Gastroesophageal sphincter (tissue), 4 donors: Measurements from ENCODE around the gene MXRA7. TPM values are rescaled to one million over a fixed set of nuclear protein-coding genes. Genes with fewer than 3 reads are reported as not detected.

Experiments
- ATAC-seq: fragments of 150-250 bp; one replicate; pipeline ENCODE4 v1.9.1; 2016; ENCODE audit warnings: mild to moderate bottlenecking, moderate library complexity
- H3K27ac ChIP-seq, 4 donors: fragments of 200-600 bp; sonication (generic) in 3 of 4; 1 replicate in 3 of 4; 2 replicates in 1 of 4; pipeline ENCODE4 v1.5.1; 2016 to 2019
- H3K27me3 ChIP-seq: fragments of 200-600 bp; sonication (generic); one replicate; pipeline ENCODE4 v1.5.1; 2019
- H3K36me3 ChIP-seq, 2 donors: fragments of 200-600 bp; sonication (generic); one replicate each; pipeline ENCODE4 v1.5.1; 2019; ENCODE audit warnings: control low read depth in 1 of 2
- H3K4me1 ChIP-seq, 3 donors: fragments of 200-600 bp; sonication (generic); 1 replicate in 2 of 3; 2 replicates in 1 of 3; pipeline ENCODE4 v1.5.1; 2016 to 2019; ENCODE audit warnings: control low read depth in 2 of 3
- H3K4me3 ChIP-seq, 2 donors: fragments of 200-600 bp; sonication (generic); one replicate each; pipeline ENCODE4 v1.5.1; 2019; ENCODE audit warnings: mild to moderate bottlenecking in 1 of 2, moderate library complexity in 1 of 2
- H3K9me3 ChIP-seq, 3 donors: fragments of 200-600 bp; sonication (generic); one replicate each; pipeline ENCODE4 v1.5.1; 2017 to 2019; ENCODE audit warnings: control low read depth in 2 of 3
- EP300 ChIP-seq: sonication (generic); formaldehyde crosslinking; IDR thresholded peaks from one replicate; pipeline ENCODE4 v1.6.1; 2017; ENCODE audit warnings: antibody characterized with exemption, mild to moderate bottlenecking
- POLR2A ChIP-seq, 2 donors: fragments of 450-650 bp; IDR thresholded peaks; one replicate each; pipeline ENCODE4 v1.6.1; 2017; ENCODE audit warnings: antibody characterized with exemption in 2 of 2, mild to moderate bottlenecking in 2 of 2, moderate library complexity in 1 of 2
- POLR2AphosphoS5 ChIP-seq: sonication (generic); formaldehyde crosslinking; IDR thresholded peaks from one replicate; pipeline ENCODE4 v1.6.1; 2017; ENCODE audit warnings: antibody characterized with exemption
- WGBS, 2 donors: methylation state at CpG; one replicate each; pipeline ENCODE4 v1.1.5; 2018; ENCODE audit warnings: low coverage in 1 of 2; 5-methylcytosine and 5-hydroxymethylcytosine counted together
- total RNA-seq, 4 donors: library from RNA; depleted of rRNA; stranded (reverse); fragments of >200 nt; gene quantifications; one replicate each; pipeline ENCODE4 v1.1.0, GENCODE V29; 2016
- TF ChIP-seq, protein P1 (sequence below), 4 experiments: fragments of 200-600 bp in 2 of 4; fragments of 450-650 bp in 2 of 4; sonication (generic) in 1 of 4; IDR thresholded peaks; one replicate each; pipeline ENCODE4 v1.5.1; 2017 to 2019; ENCODE audit warnings: antibody characterized with exemption in 4 of 4, mild to moderate bottlenecking in 2 of 4, moderate library complexity in 2 of 4

MXRA7 gene
- total RNA-seq, 4 donors from 2014 or later = 333 to 451 (median 412) TPM

DNA sequence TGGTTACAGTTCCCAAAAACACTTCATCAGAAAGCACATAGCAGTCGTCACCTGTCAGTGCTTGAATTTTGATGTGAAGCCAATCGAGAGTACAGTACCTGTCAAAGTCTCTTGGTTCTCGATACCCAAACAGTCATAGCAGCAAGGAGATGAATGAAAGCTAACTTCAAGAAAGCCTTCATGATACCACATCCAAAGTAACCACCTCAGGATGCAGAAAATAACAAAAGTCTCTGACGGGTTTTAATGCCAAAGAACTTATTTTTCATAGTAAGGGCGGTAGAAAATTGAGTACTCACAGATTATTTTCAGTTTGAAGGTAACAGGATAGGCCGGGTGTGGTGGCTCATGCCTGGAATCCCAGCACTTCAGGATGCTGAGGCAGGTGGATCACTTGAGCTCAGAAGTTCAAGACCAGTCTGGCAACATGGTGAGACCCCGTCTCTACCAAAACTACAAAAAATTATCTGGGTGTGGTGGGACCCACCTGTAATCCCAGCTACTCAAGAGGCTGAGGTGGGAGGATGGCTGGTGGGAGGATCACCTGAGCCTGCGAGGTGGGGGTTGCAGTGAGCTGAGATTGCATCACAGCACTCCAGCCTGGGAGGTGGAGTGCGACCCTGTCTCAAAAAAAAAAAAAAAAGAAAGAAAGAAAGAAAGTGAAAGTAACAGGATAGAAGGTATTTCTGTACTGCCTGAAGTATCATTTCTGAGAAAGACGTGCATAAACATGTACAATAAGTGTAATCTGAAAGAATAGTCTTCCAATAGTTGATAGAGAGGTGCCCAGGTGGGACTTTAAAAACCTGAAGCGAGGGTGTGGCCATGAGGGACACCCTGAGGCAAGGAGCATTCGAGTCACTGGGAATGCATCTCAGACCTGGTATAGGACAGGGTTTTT lies 42.5 kb upstream of the MXRA7 start:
- ATAC-seq = no peak
- Histone ChIP-seq H3K4me1 (no peaks in the 10 kb centered on the region), H3K9me3 (no peaks in the 10 kb centered on the region), H3K4me3 (no peak overlapping the region), H3K27me3 (no peaks in the 10 kb centered on the region), H3K27ac (no peak overlapping the region), H3K36me3 (peaks cover 0 to 80% of the 10 kb centered on the region in 2 donors)
- TF ChIP-seq, protein P1, sequence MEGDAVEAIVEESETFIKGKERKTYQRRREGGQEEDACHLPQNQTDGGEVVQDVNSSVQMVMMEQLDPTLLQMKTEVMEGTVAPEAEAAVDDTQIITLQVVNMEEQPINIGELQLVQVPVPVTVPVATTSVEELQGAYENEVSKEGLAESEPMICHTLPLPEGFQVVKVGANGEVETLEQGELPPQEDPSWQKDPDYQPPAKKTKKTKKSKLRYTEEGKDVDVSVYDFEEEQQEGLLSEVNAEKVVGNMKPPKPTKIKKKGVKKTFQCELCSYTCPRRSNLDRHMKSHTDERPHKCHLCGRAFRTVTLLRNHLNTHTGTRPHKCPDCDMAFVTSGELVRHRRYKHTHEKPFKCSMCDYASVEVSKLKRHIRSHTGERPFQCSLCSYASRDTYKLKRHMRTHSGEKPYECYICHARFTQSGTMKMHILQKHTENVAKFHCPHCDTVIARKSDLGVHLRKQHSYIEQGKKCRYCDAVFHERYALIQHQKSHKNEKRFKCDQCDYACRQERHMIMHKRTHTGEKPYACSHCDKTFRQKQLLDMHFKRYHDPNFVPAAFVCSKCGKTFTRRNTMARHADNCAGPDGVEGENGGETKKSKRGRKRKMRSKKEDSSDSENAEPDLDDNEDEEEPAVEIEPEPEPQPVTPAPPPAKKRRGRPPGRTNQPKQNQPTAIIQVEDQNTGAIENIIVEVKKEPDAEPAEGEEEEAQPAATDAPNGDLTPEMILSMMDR (IDR thresholded peaks at IDR 0.05) = no peak
- 83 to 90% methylated on average over 8 to 12 of the region's 12 CpGs for WGBS, 2 donors

DNA sequence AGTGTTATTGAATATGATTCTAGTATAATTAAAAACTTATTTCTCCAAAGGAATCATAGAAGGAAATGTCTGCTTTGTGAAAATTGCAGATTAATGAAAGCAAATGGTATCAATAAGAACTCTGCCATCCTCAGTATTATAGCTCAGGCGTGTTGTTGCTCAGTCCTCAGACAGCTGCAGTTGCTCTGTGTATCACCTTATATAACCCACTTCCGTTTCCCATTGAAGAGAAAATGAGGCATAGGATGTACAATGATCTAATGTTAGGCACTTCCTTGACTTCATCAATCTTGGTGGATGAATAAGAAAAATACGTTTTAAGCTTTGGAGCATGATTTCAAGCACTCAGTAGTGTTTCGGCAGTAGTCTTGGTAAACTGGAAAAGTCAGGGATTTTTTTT lies 41.2 kb upstream of the MXRA7 start:
- no peak for TF ChIP-seq POLR2AphosphoS5
- TF ChIP-seq EP300 = no peak
- no peak for TF ChIP-seq POLR2A (IDR thresholded peaks at IDR 0.05)
- TF ChIP-seq, protein P1 (IDR thresholded peaks at IDR 0.05) = no peak
- ATAC-seq = no peak
- peaks cover 0 to 76% of the 10 kb centered on the region in 2 donors for H3K36me3 ChIP-seq
- no peak overlapping the region for H3K27ac ChIP-seq
- WGBS, 2 donors = 63 to 79% methylated on average over 4 of the region's 4 CpGs
- no peaks in the 10 kb centered on the region for H3K9me3 ChIP-seq
- no peak overlapping the region for H3K4me3 ChIP-seq
- H3K4me1 ChIP-seq = no peaks in the 10 kb centered on the region
- no peaks in the 10 kb centered on the region for H3K27me3 ChIP-seq

DNA sequence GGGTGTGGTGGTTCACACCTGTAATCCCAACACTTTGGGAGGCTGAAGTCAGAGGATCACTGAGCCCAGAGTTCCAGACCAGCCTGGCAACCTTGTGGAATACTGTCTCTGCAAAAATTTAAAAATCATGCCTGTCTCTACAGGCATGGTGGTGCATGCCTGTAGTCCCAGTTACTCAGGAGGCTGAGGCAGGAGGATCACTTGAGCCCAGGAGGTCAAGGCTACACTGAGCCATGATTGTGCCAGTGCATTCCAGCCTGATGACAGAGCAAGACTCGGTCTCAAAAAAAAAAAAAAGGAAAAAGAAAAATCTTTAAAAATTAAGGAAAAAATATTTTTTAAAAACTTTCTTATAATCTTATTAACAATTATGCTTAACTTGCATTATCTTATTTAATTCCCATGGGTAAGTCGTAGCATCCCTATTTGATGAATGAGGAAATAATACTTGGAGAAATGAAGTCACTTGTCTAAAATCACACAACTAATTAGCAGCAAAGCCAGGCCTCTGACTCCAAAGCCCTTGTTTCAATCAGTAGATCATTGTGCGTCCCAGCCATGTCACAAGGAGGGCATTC lies 40.7 kb upstream of the MXRA7 start:
- peaks cover 0 to 76% of the 10 kb centered on the region in 2 donors for H3K36me3 ChIP-seq
- no peaks in the 10 kb centered on the region for H3K27me3 ChIP-seq

DNA sequence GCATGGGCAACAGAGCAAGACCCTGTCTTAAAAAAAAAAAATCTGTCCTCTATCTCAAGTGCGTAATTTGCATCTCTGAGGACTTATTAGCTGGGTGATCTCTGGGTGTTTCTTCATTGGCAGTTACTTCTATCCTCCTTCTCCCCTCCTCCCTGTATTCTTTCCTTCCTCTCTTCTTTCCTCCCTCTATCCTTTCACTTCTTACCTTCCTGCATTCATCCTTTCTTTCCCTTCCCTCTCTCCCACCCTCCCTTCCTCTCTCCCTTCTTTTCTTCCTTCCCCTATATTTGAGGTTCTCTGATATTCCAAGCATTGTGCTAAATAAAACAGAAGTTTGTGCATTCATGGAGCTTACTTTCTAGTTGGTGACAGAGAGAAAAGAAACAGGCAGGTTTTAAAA lies 37.9 kb upstream of the MXRA7 start:
- H3K4me1 ChIP-seq = no peaks in the 10 kb centered on the region
- H3K36me3 ChIP-seq = peaks cover 7 to 79% of the 10 kb centered on the region in 2 donors
- no peak for TF ChIP-seq EP300
- no peak for TF ChIP-seq POLR2A (IDR thresholded peaks at IDR 0.05)
- TF ChIP-seq, protein P1 (IDR thresholded peaks at IDR 0.05) = no peak
- TF ChIP-seq POLR2AphosphoS5 = no peak
- WGBS, 2 donors = 100% methylated on average over 1 of the region's 1 CpG
- ATAC-seq = no peak
- H3K27me3 ChIP-seq = no peaks in the 10 kb centered on the region
- H3K27ac ChIP-seq = no peak overlapping the region
- no peak overlapping the region for H3K4me3 ChIP-seq
- no peaks in the 10 kb centered on the region for H3K9me3 ChIP-seq

More for the DNA sequence above, 40.7 kb upstream of the MXRA7 start:
- WGBS, 2 donors = 86 to 89% methylated on average over 3 of the region's 3 CpGs
- Histone ChIP-seq H3K4me1 (no peaks in the 10 kb centered on the region), H3K9me3 (no peaks in the 10 kb centered on the region), H3K27ac (no peak overlapping the region), H3K4me3 (no peak overlapping the region)
- ATAC-seq = no peak
- TF ChIP-seq EP300 (no peak), POLR2A (IDR thresholded peaks at IDR 0.05) (no peak), POLR2AphosphoS5 (no peak)
- TF ChIP-seq, protein P1 (IDR thresholded peaks at IDR 0.05) = no peak
